ENCODE data around the gene WWOX. TPM values are rescaled to one million over a fixed set of nuclear protein-coding genes. Genes with fewer than 3 reads are reported as not detected.

The WWOX gene
- total RNA-seq, 1 donor from 2014 or later: 8.9 TPM

DNA sequence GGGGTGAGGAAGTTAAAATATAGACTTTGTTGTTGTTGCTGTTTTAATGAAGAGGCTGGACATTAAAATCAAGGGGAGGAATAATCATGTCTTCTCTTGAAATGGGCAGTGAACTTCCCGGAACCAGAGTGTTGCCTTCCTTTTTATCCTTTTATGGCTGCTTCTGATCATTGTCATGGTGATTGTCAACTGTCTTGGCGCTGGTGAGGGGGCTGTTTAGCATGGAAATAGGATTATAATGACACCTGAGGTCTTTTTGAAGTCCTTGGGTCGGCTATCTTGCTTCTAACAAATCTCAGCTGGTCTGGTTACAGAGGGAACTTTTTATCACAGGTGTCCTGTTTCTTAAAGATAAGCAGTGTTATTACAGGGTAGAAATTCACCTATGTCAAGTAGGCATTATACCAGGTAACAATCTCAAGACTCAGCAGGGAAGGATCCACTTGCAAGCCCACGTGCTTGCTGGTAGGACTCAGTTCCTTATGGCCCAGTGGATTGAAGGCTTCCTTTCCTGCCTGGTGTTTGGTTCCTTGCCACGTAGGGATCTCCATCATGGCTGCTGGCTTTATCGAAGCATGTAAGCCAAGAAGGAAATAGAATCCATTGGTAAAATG lies 349.3 kb downstream of the WWOX start:
- H3K27ac ChIP-seq (replicated peaks): no peak overlapping the region
- TF ChIP-seq, protein P1, sequence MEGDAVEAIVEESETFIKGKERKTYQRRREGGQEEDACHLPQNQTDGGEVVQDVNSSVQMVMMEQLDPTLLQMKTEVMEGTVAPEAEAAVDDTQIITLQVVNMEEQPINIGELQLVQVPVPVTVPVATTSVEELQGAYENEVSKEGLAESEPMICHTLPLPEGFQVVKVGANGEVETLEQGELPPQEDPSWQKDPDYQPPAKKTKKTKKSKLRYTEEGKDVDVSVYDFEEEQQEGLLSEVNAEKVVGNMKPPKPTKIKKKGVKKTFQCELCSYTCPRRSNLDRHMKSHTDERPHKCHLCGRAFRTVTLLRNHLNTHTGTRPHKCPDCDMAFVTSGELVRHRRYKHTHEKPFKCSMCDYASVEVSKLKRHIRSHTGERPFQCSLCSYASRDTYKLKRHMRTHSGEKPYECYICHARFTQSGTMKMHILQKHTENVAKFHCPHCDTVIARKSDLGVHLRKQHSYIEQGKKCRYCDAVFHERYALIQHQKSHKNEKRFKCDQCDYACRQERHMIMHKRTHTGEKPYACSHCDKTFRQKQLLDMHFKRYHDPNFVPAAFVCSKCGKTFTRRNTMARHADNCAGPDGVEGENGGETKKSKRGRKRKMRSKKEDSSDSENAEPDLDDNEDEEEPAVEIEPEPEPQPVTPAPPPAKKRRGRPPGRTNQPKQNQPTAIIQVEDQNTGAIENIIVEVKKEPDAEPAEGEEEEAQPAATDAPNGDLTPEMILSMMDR (IDR thresholded peaks at IDR 0.05; ENCODE audit: borderline replicate concordance): no peak
- H3K4me1 ChIP-seq: no peaks in the 10 kb centered on the region
- no peaks in the 10 kb centered on the region for H3K36me3 ChIP-seq
- no peak overlapping the region for H3K4me3 ChIP-seq
- no peaks in the 10 kb centered on the region for H3K9me3 ChIP-seq (replicated peaks)
- H3K27me3 ChIP-seq (ENCODE audit: low read depth): no peaks in the 10 kb centered on the region
- intact Hi-C loops (cut with micrococcal nuclease): no loop called here
- no peak for DNase-seq

- H3K4me1 ChIP-seq: no peaks in the 10 kb centered on the region
- intact Hi-C loops (cut with micrococcal nuclease): no loop called here
Measured at GRCh38 chr16:78450255-78450654, 350.8 kb downstream of the WWOX start.

DNA sequence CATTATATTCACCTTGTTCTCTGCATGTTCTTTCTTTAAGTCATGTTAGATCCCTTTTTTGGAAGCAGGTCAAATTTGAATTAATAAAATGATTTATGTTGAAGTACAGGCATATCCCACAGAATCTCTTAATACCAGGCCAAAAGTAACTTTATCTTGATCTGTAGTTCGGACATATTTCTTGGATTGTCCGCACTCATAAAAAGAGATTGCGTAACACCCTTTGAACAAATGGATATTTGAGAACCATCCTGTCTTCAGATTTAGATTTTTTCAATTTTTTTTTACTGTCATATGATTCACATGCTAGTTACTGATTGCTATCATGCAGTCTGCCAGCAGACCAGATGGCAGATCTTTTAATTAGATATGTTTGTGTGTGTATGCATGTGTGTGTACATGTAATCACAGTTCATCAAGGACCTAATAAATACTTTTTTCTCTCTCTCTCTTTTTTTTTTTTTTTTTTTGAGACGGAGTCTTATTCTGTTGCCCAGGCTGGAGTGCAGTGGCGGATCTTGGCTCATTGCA lies 352.6 kb downstream of the WWOX start:
- intact Hi-C loops (cut with micrococcal nuclease): no loop called here
- Histone ChIP-seq H3K4me3 (no peak overlapping the region), H3K36me3 (no peaks in the 10 kb centered on the region), H3K27me3 (ENCODE audit: low read depth) (no peaks in the 10 kb centered on the region), H3K4me1 (peaks cover 6% of the 10 kb centered on the region), H3K27ac (replicated peaks) (no peak overlapping the region), H3K9me3 (replicated peaks) (no peaks in the 10 kb centered on the region)
- TF ChIP-seq, protein P1 (IDR thresholded peaks at IDR 0.05; ENCODE audit: borderline replicate concordance): no peak
- DNase-seq: no peak

More at GRCh38 chr16:78450255-78450654, 350.8 kb downstream of the WWOX start:
- H3K27me3 ChIP-seq (ENCODE audit: low read depth): no peaks in the 10 kb centered on the region
- H3K9me3 ChIP-seq (replicated peaks): no peaks in the 10 kb centered on the region
- H3K4me3 ChIP-seq: no peak overlapping the region
- no peak overlapping the region for H3K27ac ChIP-seq (replicated peaks)
- TF ChIP-seq, protein P1 (IDR thresholded peaks at IDR 0.05; ENCODE audit: borderline replicate concordance): no peak
- no peak for DNase-seq
- no peaks in the 10 kb centered on the region for H3K36me3 ChIP-seq

- no peak overlapping the region for H3K27ac ChIP-seq (replicated peaks)
- TF ChIP-seq, protein P1 (IDR thresholded peaks at IDR 0.05; ENCODE audit: borderline replicate concordance): no peak
- intact Hi-C loops (cut with micrococcal nuclease): no loop called here
- DNase-seq: no peak
- H3K4me1 ChIP-seq: peaks cover 6% of the 10 kb centered on the region
- no peaks in the 10 kb centered on the region for H3K36me3 ChIP-seq
- no peak overlapping the region for H3K4me3 ChIP-seq
- no peaks in the 10 kb centered on the region for H3K27me3 ChIP-seq (ENCODE audit: low read depth)
- H3K9me3 ChIP-seq (replicated peaks): no peaks in the 10 kb centered on the region
Measured at GRCh38 chr16:78455861-78456260, 356.4 kb downstream of the WWOX start.

GRCh38 chr16:78458588-78458987 lies 359.1 kb downstream of the WWOX start:
- Histone ChIP-seq H3K27me3 (ENCODE audit: low read depth) (no peaks in the 10 kb centered on the region), H3K27ac (replicated peaks) (no peak overlapping the region), H3K9me3 (replicated peaks) (no peaks in the 10 kb centered on the region), H3K4me1 (peaks cover 6% of the 10 kb centered on the region), H3K4me3 (no peak overlapping the region), H3K36me3 (no peaks in the 10 kb centered on the region)
- no peak for DNase-seq
- intact Hi-C loops (cut with micrococcal nuclease): no loop called here
- TF ChIP-seq, protein P1 (IDR thresholded peaks at IDR 0.05; ENCODE audit: borderline replicate concordance): no peak

Measured in left ventricle myocardium inferior (tissue), 1 donor.